Hematopoietic multipotent progenitor cell treated with erythropoietin and hydrocortisone succinate and interleukin-3 and kit ligand, for 6 days (in vitro differentiated cells): ENCODE results near the gene SFT2D3.

Source experiments
- DNase-seq: peaks from one replicate; pipeline ENCODE4 v3.0.0-alpha.2; 2015

The SFT2D3 gene

DNA sequence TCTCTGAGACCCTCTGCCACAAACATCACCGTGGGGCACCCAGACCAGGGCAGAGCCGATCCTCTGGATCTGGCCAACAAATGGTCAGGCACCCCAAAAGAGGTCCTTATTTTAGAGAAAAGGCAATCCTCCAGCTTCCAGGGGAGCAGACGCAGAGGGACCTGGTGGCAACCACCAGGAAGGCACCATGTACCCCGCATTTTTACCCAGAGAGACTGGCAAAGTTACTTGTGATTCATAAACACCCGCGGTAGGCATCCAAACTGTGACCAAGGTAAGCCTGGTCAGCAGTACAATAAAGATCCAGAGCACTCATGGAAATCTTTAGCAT, 36.4 kb upstream of the SFT2D3 start:
- DNase-seq = no peak

DNA sequence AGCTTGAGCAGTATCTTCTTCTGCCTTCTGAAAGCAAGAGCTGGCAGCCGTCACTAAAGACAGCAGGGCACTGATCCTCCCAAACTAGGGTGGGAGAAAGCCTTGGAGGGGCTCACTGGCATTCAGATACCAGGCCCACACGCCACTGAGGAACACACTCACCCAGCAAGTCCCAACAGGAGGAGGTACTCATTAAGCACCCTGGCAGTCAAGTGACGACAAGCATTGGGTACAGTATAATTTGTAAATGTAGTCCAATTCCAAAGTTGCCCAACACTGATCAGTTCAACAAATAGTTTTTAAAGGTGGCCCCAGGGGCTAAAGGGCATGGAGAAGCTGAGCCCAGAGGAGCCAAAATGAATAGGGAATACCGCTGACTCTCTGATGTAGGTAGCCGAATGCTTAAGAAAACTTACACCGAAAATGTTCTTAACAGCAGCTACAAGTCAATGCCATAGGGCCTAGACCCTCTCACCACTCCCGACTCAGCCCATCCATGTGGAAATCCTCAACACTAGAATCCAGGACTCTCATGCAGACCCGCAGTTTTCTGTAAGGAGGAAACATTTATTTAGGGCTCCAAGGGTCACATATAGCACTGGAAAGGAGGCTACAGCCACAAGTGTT, 35.9 kb upstream of the SFT2D3 start:
- DNase-seq = no peak

- DNase-seq = no peak
These were observed 32.2 kb upstream of the SFT2D3 start for GRCh38 chr2:127669056-127669455.

- DNase-seq = no peak
These were observed 31.0 kb upstream of the SFT2D3 start for GRCh38 chr2:127670055-127670956.

DNA sequence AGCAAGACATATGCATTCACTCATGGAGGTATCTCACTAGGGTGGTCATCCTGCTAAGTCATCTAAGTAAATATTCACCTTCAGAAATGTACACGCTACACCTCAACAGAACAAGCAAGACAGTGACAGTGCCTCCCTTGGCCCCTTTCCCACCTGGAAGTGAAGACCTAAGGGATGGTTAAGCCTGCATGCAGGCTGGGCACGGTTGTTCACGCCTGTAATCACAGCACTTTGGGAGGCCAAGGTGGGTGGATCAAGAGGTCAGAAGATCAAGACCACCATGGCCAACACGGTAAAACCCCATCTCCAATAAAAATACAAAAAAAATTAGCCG, 30.4 kb upstream of the SFT2D3 start:
- DNase-seq = no peak

DNA sequence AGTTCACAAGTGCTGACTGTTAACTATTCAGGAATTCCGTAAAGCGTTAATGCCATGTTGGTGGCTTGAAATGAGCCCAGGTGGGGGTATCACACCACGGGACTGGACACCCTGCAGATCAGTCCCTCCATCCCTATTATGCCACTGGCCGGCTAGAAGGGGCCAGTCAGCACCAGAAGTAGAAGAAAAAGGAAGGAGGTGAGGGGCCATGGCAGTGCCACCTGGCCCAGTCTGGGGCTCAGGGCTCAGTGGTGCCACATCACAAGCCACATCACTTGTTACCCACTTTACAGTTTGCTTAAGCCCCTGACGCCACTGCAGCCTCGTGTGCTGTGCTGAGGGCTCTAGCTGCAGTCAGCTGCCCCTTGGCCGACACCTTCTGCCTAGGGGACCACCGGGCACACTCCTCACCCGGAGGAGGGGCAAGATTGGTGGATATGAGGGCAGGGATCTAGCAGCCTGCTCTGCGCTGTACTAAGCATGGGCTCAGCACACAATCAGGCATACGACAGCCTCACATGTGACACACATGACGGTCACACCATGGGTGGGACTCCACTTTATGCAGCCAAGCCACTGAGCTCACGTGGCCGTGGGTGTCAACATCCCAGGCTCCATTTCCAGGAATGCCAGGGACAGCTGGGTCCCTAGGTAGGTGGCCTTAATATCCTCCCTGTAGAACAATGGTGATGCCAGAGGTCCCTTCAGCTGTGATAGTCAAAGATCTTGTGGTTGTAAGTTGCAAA, 29.6 kb upstream of the SFT2D3 start:
- DNase-seq = no peak

DNA sequence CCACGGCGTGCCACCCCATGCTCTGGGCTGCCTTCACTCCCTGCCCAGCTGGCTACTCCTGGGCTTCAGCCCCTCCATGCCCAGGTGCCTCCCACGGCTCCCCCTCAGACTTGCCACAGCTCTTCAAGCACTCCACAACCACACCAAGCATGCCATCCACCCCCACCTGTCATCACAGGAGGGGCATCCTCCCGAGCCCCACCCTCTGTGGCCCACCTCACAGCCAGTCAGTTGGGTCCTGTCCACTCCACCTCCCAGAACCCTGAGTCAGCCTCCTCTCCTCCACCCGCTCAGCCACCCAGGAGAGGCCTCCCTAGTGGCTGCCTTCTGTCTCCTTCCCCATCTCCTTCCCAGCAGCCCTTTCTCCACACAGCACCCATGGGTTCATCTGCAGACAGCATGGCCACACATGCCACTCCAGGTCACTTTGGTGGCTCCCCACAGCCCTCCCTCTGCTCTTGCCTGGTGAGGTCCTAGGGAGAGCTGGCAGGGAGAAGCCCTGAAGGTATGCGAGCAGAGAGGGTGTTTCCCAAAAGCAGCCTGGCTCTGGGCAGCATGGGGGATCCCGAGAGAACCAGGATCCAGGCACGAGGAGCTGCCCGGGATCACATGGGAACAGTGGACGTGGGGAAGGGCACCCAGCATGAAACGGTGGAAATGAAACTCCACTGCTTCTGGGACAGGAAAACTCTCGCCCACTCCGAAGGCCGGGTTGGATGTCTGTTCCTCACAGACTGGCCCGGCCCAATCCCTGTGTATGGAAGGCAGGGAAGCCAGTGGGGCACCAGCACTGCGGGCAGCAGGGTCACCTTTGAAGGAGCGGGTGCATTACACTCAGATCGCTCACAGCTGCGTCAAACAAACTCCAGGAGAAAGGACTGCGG, 28.7 kb upstream of the SFT2D3 start:
- no peak for DNase-seq

DNA sequence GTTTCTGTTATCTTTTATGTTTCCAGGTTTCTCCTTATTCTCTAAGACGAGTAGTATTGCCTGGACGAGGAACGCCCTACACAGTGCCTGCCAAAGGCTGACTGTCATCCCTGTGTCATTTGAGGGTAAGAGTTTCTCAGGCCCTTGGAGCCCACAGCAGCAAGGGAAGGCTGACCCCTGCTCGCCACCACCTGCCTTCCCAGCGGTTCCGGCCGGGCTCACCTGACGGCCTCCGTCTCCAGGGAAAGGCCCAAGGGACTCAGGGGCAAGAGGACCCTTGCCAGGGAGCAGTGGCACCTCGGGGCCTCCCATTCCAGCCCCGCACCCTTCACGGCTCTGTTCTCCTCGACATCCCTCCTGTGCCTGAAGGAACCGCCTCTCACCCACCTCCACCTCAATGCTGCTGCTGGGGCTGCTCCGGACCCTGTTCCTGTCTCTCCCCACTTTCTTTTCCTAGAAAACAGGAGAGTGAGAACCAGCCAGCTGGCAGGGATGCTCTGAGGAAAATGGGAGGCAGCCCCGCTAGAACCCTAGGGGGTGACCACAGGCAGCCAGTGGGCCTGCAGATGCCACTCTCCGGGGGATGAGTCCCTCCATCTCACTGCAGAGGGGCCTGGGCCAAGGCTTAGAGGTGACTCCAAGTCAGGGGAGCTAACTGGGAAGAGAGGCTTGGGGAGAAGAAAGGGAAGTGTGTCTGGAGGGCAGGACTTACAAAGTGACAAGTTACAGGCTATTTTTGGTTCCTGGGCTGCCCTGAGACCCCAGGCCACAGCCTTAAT, 27.8 kb upstream of the SFT2D3 start:
- no peak for DNase-seq

- DNase-seq = peak; percentile 46
These were observed 26.8 kb upstream of the SFT2D3 start for GRCh38 chr2:127674241-127675209.

DNA sequence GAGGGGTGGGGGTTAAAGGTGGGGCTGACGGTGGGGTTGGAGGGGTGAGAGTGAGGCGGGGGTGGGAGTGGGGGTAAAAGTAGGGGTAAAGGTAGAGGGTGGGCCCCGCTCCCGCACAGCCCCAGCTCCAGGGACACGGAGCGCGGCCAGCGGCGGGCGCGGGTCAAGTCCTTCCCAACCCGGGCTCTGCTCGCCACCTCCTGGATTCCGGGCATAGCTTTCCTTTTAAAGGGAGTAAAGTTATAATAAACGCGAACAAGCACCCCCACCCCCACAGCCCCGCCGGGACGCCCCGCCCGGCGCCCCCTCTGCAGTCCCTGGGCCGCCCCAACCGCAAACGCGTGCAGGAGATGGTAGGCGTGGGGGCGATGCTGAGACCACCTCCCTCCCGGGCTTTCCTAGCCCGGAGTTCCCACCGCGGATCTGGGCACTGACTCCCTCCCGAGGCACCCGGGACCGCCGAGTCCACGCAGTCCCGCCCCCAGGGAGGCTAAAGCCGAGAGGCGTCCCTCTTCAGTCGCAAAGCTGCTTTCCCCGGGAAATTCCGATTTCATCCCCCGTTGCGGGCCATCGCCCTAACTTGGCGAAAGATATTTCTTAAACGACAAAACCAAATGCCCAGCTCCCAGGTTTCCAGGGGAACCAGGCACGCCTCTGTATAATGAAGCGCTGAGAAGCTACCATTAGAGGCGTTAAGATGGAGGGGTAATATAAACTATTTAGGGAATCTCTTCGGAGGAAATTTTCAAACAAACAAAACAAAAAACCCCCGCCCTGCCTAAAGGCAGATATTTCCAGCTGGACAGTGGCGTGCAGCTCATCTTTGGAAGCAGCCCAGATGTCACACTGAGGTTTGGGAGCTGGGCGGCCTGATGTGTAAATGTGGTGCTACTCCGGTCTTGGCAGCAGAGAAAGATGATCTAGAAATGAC, 25.7 kb upstream of the SFT2D3 start, which contains the start of gene LIMS2:
TSS of gene LIMS2 (minus strand) at position 200 of the 931 bp plus-strand sequence. CDS start 506 bp downstream, outside the sequence.
- DNase-seq = peak; percentile 17

- DNase-seq = no peak
These were observed 24.4 kb upstream of the SFT2D3 start for GRCh38 chr2:127676906-127677305.

- DNase-seq = no peak
These were observed 22.8 kb upstream of the SFT2D3 start for GRCh38 chr2:127678531-127678930.

- no peak for DNase-seq
These were observed 22.3 kb upstream of the SFT2D3 start for GRCh38 chr2:127678991-127679390.

DNA sequence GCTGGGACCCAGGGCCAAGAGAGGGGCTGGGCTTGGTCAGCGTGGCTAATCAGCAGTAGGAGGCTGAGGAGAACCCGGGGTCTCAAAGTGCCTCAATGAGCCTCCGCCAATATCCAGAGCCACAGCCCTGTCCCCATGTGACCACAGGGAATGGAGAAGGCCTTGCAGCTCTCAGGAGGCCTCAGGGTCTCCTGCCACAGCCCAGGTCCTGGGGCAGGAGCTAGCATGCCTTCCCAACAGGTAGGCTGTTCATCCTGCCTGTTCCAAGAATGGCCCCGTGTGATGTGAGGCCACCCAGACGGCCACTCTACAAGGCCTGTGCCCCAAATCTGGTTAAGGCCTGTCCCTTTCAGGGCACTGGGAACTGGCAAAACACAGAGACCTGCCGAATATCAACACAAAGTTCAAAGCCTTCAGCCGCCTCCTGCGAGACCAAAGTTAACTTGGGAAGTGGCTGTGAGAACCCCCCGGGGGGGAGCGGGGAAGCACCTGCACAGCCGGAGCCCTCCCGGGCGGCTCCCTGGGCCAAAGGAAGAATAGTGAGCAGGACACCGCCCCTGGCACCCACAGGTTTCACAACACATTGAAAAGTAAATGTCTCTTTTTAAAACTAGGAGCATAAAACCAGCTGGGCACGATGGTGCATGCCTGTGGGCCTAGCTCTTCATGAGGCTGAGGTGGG, 21.5 kb upstream of the SFT2D3 start:
- DNase-seq = no peak

DNA sequence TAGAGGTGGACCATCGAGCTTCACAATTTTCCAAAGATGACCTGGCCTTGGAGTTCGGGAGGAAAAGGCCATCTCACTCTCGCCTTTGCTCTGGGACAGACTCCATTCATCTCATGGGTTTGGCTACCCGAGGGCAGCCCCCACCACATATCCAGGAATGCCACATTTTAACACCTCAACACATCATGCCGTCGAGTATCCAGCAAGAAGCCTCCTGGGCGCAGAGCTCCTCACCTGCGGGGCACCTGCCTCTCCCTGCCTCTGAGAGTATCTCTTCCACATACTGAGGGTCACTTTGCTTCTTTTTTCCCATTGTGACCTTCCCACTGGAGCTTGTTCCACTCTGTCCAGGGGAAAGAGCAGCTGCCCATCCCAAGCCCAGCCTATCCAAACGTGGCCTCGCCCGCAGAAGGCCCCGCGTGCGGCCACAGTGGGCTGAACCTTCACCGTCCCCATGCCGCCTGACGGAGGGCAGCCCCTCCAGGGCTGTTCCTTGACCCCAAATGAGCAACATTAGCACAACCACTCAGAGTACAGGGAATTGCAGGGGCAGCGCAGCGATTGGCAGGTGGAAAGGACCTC, 20.5 kb upstream of the SFT2D3 start:
- no peak for DNase-seq

- no peak for DNase-seq
These were observed 20.0 kb upstream of the SFT2D3 start for GRCh38 chr2:127681288-127681804.

DNA sequence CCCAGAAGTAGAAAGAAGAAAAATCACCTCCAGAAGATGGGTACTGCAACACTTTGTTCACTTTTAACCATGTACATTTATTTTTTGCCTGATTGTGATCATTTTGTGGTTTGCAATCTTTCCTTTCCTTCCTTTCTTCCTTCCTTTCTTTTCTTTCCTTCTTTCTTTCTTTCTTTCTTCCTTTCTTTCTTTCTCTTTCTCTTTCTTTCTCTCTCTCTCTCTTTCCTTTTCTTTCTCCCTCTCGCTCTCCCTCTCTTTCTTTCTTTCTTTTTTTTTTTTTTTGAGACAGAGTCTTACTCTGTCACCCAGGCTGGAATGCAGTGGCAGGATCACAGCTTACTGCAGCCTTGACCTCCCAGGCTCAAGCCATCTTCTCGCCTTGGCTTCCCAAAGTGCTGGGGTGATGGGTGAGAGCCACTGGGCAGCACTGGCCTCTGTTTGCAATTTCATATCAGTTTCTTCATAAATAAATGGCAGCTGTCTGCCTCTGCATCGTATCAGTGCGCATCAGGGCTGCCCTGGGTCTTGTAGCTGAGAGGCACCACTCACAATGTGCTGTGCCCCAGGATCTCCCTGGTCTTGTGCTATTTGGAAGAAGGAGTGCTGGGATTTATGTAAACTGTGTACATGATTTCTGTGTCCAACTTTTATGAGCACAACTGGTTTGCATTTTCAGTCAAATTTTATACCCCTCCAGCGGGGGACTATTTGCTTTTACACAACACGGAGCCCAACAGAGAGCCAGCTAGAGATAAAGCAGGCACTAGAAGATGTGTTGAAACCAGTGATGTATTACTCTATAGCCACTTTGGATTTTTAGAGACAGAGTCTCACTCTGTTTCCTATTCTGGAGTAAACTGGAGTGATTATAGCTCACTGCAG, 19.1 kb upstream of the SFT2D3 start:
- no peak for DNase-seq
